Endodermal cell (in vitro differentiated cells): ENCODE data around the gene ZNF497. TPM values are rescaled to one million over a fixed set of nuclear protein-coding genes. Genes with fewer than 3 reads are reported as not detected.

Experiments used
- DNase-seq: peaks from one replicate; pipeline ENCODE4 v3.0.0-alpha.2; 2017
- H3K27ac ChIP-seq: 2 replicates; pipeline ENCODE4 v1.5.1; 2013; ENCODE audit warnings: mild to moderate bottlenecking, low read depth, low read length, moderate library complexity
- H3K27me3 ChIP-seq: 2 replicates; pipeline ENCODE4 v1.6.1; 2013; ENCODE audit warnings: mild to moderate bottlenecking, low read length, moderate library complexity; ENCODE audit not compliant: insufficient read depth, control insufficient read depth, poor library complexity, severe bottlenecking
- H3K36me3 ChIP-seq: 2 replicates; pipeline ENCODE4 v1.7.0; 2013; ENCODE audit warnings: mild to moderate bottlenecking, low read length, moderate library complexity; ENCODE audit not compliant: control insufficient read depth, insufficient read depth
- H3K4me1 ChIP-seq: one replicate; pipeline ENCODE4 v1.7.0; 2013; ENCODE audit warnings: low read length; ENCODE audit not compliant: control insufficient read depth, insufficient read depth
- H3K4me3 ChIP-seq: 2 replicates; pipeline ENCODE4 v1.5.1; 2013; ENCODE audit warnings: mild to moderate bottlenecking, low read length, moderate library complexity
- H3K9ac ChIP-seq: 2 replicates; pipeline ENCODE4 v1.6.1; 2013; ENCODE audit warnings: mild to moderate bottlenecking, low read length, moderate library complexity; ENCODE audit not compliant: poor library complexity, severe bottlenecking; ENCODE audit errors: extremely low read depth
- H3K9me3 ChIP-seq: 2 replicates; pipeline ENCODE4 v1.6.1; 2013; ENCODE audit warnings: mild to moderate bottlenecking, low read length, moderate library complexity; ENCODE audit not compliant: control insufficient read depth
- H3K27ac Mint-ChIP-seq: 2 replicates; pipeline ENCODE4 v1.8.0; 2020; ENCODE audit warnings: mixed read lengths
- H3K27me3 Mint-ChIP-seq: 2 replicates; pipeline ENCODE4 v1.8.0; 2021; ENCODE audit warnings: mild to moderate bottlenecking, mixed read lengths; ENCODE audit not compliant: insufficient read depth
- H3K36me3 Mint-ChIP-seq: 2 replicates; pipeline ENCODE4 v1.8.0; 2020; ENCODE audit warnings: low read depth, mixed read lengths
- H3K4me1 Mint-ChIP-seq: 2 replicates; pipeline ENCODE4 v1.8.0; 2020; ENCODE audit warnings: mixed read lengths
- H3K4me3 Mint-ChIP-seq: 2 replicates; pipeline ENCODE4 v1.8.0; 2020; ENCODE audit warnings: mild to moderate bottlenecking, moderate library complexity, mixed read lengths
- H3K9me3 Mint-ChIP-seq: 2 replicates; pipeline ENCODE4 v1.8.0; 2020; ENCODE audit warnings: mild to moderate bottlenecking, mixed read lengths
- WGBS, 2 experiments: methylation state at CpG; one replicate each; pipeline versions ENCODE4 v1.1.5 to v1.1.7; 2013; ENCODE audit warnings: missing lambda C conversion rate in 2 of 2, mixed read lengths in 1 of 2; ENCODE audit not compliant: insufficient coverage in 1 of 2, insufficient read length in 1 of 2; 5-methylcytosine and 5-hydroxymethylcytosine counted together
- total RNA-seq, 2 donors: library from RNA; stranded (reverse); fragmentation: NEBNext Ultra II Directional in 1 of 2; extraction: Animal tissue kit (Norgen Biotek cat#: 25700) in 1 of 2; gene quantifications; 2 replicates in 1 of 2; 3 replicates in 1 of 2; pipeline ENCODE4 v1.2.1, GENCODE V29; 2021
- TF ChIP-seq, protein P1 (sequence below): fragments of 200-600 bp; sonication (generic); conservative IDR thresholded peaks from 2 replicates; pipeline ENCODE4 v1.5.0; 2021; ENCODE audit warnings: antibody characterized with exemption, mild to moderate bottlenecking

ZNF497 gene
- total RNA-seq, 2 donors from 2014 or later, result 5.2 to 5.9 TPM

DNA sequence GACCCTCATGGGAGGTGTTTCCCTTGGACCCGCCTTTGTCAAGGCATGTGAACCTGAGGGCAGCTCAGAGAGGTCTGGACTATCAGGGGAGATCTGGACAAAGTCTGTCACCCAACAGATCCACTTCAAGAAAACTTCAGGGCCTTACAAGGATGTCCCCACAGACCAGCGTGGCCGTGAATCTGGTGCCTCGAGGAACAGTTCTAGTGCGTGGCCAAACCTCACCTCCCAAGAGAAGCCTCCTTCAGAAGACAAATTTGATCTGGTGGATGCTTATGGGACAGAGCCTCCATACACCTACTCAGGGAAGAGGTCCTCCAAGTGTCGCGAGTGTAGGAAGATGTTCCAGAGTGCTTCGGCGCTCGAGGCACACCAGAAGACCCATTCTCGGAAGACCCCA lies 24.2 kb downstream of the ZNF497 start:
- H3K36me3 ChIP-seq, result peaks cover 58% of the 10 kb centered on the region
- 97% methylated on average over 6 to 11 of the region's 11 CpGs for WGBS, 2 experiments
- peaks cover 62% of the 10 kb centered on the region for H3K36me3 Mint-ChIP-seq
- no peak overlapping the region for H3K4me3 ChIP-seq
- no peaks in the 10 kb centered on the region for H3K4me1 Mint-ChIP-seq
- H3K9ac ChIP-seq, result no peak overlapping the region
- no peaks in the 10 kb centered on the region for H3K27me3 ChIP-seq
- DNase-seq, result no peak
- H3K9me3 Mint-ChIP-seq, result peaks cover 20% of the 10 kb centered on the region
- no peaks in the 10 kb centered on the region for H3K9me3 ChIP-seq
- no peak overlapping the region for H3K27ac ChIP-seq
- H3K4me1 ChIP-seq, result no peaks in the 10 kb centered on the region
- no peak overlapping the region for H3K27ac Mint-ChIP-seq
- no peak overlapping the region for H3K4me3 Mint-ChIP-seq
- TF ChIP-seq, protein P1, sequence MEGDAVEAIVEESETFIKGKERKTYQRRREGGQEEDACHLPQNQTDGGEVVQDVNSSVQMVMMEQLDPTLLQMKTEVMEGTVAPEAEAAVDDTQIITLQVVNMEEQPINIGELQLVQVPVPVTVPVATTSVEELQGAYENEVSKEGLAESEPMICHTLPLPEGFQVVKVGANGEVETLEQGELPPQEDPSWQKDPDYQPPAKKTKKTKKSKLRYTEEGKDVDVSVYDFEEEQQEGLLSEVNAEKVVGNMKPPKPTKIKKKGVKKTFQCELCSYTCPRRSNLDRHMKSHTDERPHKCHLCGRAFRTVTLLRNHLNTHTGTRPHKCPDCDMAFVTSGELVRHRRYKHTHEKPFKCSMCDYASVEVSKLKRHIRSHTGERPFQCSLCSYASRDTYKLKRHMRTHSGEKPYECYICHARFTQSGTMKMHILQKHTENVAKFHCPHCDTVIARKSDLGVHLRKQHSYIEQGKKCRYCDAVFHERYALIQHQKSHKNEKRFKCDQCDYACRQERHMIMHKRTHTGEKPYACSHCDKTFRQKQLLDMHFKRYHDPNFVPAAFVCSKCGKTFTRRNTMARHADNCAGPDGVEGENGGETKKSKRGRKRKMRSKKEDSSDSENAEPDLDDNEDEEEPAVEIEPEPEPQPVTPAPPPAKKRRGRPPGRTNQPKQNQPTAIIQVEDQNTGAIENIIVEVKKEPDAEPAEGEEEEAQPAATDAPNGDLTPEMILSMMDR, result no peak
- no peaks in the 10 kb centered on the region for H3K27me3 Mint-ChIP-seq

DNA sequence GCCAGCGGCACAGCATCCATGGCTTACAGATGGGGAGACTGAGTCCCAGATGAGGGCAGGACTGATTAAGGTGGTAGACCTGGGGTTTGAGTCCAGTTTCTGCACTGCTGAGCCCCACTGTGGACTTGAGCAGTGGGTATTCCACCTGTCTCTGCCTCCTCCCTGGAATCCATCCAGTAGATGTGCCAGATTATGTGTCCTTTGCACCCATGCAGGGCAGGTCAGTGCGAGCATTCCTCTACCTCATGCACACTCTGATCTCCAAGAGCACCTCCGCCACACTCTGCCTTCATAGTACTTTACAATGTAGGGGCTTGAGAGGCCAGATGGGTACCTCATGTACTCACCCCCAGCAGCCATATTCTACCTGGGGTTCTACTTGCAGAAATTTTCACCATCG lies 25.7 kb downstream of the ZNF497 start:
- H3K4me3 Mint-ChIP-seq, result no peak overlapping the region
- H3K36me3 ChIP-seq, result peaks cover 58% of the 10 kb centered on the region
- TF ChIP-seq, protein P1, result no peak
- no peak overlapping the region for H3K4me3 ChIP-seq
- H3K36me3 Mint-ChIP-seq, result peaks cover 62% of the 10 kb centered on the region
- no peak overlapping the region for H3K27ac ChIP-seq
- no peaks in the 10 kb centered on the region for H3K27me3 ChIP-seq
- peaks cover 20% of the 10 kb centered on the region for H3K9me3 Mint-ChIP-seq
- H3K4me1 ChIP-seq, result no peaks in the 10 kb centered on the region
- no peaks in the 10 kb centered on the region for H3K9me3 ChIP-seq
- WGBS, 2 experiments, result 96 to 100% methylated on average over 2 to 4 of the region's 4 CpGs
- no peak for DNase-seq
- H3K27me3 Mint-ChIP-seq, result no peaks in the 10 kb centered on the region
- H3K9ac ChIP-seq, result no peak overlapping the region
- H3K4me1 Mint-ChIP-seq, result peaks cover 6% of the 10 kb centered on the region
- no peak overlapping the region for H3K27ac Mint-ChIP-seq

DNA sequence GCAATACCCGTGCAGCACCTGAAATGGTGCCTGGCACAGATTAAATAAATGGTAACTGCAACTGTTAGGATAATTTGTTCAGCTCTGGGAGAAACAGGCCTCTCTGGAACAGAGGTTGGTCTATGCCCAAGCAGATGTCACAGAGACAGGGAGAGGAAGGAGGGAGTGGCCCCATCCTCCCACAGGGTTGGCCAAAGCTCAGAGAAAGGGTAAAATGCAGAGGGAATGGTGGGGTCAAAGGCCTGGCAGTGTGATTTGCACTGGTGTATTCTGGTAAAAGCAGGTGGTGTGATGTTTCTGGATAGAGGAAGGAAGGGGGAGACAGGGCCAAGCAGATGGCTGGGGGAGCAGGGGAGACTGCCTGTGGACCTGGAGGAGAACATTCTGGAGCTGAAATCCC lies 26.3 kb downstream of the ZNF497 start:
- Histone ChIP-seq H3K27me3 (no peaks in the 10 kb centered on the region), H3K9me3 (no peaks in the 10 kb centered on the region), H3K4me1 (no peaks in the 10 kb centered on the region), H3K36me3 (peaks cover 54% of the 10 kb centered on the region), H3K27ac (no peak overlapping the region), H3K4me3 (no peak overlapping the region), H3K9ac (no peak overlapping the region)
- no peaks in the 10 kb centered on the region for H3K27me3 Mint-ChIP-seq
- no peak for DNase-seq
- peaks cover 61% of the 10 kb centered on the region for H3K36me3 Mint-ChIP-seq
- WGBS, 2 experiments, result 97 to 100% methylated on average over 1 of the region's 1 CpG
- TF ChIP-seq, protein P1, result no peak
- no peak overlapping the region for H3K4me3 Mint-ChIP-seq
- H3K4me1 Mint-ChIP-seq, result peaks cover 6% of the 10 kb centered on the region
- H3K27ac Mint-ChIP-seq, result no peak overlapping the region
- peaks cover 20% of the 10 kb centered on the region for H3K9me3 Mint-ChIP-seq
